GM21717 (cell line): ENCODE results near the gene ZNF41.
"Not testable (repeated sequence)": the region's sequence is repeated elsewhere in the genome, so short reads cannot be mapped to it uniquely, and the experiment has no call there.

Experiments
- ATAC-seq: cut with Tn5 transposase; IDR thresholded peaks from one replicate; pipeline ENCODE4 v1.9.1; 2021; ENCODE audit warnings: mild to moderate bottlenecking, moderate library complexity; ENCODE audit not compliant: unreplicated experiment

Gene ZNF41

GRCh38 chrX:47482512-47483305 is at the start of gene ZNF41:
ZNF41 (minus strand) TSS chrX:47483222; CDS start chrX:47467481, 15,741 bp downstream.
- ATAC-seq, result peak; percentile 86

- ATAC-seq, result no peak
Observed at GRCh38 chrX:47530049-47530448, 47.0 kb upstream of the ZNF41 start.

DNA sequence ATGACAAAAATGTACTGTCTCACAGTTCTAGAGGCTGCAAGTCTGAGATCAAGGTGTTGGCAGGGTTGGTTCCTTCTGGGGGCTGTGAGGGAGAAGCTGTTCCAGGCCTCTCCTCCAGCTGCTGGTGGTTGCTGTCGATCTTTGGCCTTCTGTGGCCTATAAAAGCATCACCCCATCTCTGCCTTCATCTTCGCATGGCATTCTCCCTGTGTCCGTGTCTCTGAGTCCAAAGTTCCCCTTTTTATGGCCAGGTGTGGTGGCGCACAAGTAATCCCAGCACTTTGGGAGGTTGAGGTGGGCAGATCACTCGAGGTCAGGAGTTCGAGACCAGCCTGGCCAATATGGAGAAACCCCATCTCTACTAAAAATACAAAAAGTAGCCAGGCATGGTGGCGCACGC is 46.5 kb upstream of the ZNF41 start:
- ATAC-seq, result no peak

DNA sequence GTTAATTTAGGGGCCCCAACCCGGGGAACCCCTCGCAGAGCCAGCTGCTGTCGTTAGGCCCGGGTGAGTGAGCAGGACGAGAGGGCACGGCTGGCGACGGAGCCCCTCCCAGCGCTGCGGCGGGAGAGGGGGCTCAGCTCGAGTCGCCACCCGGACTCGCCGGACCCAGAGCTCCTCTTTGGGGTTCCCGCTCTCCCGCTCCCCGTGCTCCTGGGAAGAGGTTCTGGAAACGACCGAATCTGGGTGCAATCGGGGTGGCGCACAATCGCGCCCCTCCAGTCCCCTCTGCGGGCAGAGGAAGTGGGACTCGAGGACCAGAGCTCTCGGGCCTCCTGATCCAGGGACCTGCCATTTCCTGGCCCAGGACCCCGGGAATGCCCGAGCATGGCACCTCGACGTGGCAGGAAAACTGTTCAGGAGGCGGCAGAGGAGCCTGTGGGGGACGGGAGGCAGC is 40.7 kb upstream of the ZNF41 start:
- ATAC-seq, result no peak

DNA sequence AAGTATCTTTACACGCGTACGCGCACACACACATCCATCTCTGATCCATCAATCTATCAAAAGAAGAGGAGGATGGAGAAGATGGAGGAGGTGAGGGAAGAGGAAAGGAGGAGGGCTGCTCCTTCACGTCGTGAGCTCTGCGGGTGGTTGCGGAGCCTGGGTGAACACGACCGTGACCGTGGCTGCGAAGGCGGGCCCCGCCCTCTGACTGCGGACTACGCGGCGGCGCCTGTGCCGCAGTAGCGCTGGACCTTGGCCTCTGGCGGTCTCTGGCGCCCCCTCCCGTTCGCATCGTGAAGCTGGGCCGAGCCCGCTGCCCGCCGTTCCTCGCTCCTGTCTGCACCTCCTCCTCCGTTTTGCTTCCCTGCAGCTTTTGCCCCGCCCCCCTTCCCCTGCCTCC is 40.3 kb upstream of the ZNF41 start:
- peak; percentile 82 for ATAC-seq

- no peak for ATAC-seq
Observed at GRCh38 chrX:47518144-47518543, 35.1 kb upstream of the ZNF41 start.

DNA sequence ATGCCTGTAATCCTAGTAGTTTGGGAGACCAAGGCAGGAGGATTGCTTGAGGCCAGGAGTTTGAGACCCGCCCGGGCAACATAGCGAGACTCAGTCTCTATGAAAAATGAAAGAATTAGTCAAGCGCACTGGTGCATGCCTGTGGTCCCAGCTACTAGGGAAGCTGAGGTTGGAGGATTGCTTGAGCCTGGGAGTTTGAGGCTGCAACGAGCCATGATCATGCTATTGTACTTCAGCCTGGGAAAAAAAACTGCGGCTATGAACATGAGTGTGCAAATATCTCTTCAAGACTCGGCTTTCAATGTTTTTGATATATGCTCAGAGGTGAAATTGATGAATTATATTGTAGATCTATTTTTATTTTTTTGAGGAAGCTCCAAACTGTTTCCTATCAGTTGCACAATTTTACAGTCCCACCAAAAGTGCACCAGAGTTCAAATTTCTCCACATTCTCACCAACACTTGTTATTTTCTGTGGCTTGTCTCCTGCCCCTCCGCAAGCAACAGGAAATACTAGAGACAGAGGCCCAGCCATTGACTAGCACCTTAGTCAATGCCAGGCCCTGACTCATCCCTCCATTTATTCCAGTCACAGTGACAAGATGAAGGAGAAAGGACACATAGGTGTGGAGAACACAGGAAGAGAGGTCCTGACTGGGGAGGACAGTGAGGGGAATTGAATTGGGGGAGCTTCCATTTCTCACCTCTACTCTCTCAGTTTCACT is 33.1 kb upstream of the ZNF41 start:
- ATAC-seq, result no peak

DNA sequence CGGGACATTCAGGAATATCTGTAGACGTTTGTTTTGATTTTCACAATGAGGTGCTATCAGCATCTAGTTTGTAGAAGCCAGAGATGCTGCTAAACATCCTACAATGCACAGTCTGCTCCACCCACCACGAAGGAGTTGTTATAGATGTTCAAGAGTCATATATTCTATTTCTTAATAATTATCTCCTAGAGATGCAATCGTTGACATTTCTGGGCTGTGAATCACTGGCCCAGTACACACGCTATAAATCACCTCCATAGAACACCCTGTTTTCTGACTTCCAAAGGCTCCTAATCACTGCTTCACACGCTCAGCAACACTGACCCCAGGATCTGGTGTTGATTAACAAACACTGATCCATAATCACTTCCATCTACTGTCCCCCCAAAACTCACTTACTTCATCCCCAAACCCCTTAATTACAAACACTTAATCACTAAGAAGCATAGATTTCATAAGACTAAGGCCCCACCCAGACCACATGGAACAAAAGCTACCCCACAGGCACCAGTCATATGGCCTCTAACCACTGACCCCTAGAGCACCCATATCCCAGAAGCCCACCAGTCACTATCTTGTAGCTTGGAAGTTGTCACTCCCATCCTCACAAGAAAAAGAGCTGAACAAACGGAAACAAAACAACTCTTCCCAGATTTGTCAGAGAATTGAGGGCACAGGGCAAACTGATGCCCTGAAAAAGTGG is 31.7 kb upstream of the ZNF41 start:
- ATAC-seq, result no peak

DNA sequence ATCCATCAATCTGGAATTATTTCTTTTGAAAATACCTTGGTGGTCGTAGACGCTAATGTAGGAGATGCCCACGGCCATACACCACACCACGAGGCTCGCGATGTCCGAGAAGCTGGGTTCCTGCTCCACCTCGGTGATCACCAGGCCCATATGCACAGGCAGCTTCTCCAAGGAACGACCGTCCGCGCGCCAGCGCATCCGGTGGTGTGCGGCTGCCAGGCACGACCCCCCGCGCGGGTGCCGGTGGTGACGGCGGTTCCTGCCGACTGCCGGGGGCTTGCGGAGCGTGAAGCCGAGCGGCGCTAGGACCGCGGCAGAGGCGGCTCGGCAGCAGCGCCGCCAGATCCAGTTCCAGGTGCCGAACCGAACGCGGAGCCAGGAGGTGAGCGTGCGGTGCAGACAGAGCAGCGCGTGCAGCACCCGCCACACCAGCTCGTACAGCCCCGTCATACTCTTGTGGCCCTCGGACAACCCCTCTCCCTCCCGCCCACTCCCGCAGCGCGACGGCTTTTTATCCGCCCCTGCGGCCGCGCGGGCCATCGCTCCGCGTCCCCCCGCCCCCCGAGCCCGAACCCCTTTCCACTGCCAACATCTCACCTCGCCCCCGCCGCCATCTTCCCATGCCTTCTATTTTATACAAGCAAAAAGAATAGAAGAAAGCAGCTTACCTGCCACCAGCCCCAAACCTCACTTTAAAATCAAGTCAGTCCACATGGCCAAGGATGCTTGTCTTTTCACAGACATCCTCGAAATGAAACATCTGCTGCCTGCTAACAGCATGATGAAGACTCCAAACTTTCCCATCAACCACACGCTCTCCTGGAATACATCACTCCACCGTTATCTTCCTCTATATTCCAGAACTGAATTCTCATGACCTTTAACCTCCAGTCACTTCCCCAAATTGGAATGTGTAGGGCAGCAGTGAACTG is 30.3 kb upstream of the ZNF41 start:
- ATAC-seq, result not testable (repeated sequence)

DNA sequence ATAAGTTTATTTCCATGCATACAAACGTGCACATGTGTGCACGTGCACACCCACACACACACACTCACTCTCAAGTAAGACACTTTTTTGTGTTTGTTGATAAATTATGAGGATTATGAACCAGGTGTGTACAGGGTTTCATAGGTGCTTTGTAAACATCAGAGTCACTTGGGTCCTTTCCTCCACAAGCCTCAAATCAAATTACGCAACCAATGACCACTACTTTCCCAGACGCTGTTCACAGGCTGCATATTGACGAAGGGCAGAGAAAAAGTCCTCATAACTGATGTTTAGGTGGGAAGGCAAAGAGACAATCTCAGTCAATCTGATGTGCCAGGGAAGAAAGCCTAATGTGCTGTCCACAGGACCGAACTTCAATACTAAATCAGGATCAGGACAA is 29.4 kb upstream of the ZNF41 start:
- not testable (repeated sequence) for ATAC-seq

DNA sequence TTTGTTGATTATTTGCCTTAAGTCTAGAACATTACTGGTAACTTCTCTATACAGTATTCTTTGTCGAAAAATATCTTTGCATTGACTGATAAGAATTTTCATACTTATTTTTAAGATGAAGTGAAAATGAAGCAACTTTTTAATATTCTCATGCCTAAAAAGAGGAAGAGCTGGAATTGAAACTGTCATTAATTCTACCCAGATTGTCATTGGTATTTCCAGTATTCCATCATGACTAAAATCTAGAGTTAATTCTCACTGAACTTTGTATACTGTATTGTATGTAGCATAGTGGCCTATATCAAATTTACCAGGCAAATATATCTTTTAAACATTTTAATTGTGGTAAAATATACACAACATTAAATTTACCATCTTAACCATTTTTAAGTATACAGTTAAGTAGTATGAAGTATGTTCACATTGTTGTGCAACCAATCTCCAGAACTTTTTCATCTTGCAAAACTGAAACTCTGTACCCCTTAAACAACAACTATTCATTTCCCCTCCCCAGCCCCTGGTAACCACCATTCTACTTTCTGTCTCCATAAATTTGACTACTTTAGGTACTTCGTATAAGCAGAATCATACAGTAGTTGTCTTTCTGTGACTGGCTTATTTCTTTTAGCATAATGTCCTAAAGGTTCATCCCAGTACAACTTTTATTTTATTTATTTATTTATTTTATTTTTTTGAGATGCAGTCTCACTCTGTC is 24.3 kb upstream of the ZNF41 start:
- ATAC-seq, result no peak

- ATAC-seq, result no peak
Observed at GRCh38 chrX:47503151-47503550, 20.1 kb upstream of the ZNF41 start.

DNA sequence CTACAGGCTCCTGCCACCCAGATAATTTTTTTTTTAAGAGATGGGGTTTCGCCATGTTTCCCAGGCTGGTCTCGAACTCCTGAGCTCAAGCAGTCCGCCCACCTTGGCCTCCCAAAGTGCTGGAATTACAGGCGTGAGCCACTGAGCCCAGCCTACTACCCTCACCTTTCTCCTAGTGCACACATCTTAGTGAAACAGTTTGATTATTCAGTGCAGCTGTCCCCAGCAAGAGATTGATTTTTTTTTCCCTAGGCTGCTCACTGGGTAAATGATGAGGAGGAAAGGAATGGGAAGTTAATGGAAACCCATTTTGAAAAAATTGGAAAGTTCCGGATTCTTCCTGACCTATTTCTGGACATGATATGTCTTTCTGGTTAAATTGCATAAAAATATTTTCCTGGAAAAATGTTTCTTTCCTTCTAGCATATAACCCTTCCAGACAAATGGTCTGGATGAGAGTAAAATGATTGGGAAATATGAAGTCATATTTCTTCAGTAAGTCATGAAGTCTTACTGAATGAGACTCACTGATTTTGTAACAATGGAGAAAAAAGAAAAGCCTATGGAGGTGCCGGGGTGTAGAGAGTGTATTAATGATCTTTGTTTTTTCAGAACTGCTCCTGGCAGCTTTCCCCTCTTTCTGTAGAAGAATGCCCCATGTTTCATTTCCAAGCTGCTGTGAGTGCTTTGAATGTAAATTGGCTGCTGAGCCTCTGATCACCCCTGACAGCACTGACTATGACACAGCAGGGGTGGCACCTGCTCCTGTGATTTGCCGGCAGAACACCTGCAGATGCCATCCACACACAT is 19.5 kb upstream of the ZNF41 start:
- ATAC-seq, result no peak

DNA sequence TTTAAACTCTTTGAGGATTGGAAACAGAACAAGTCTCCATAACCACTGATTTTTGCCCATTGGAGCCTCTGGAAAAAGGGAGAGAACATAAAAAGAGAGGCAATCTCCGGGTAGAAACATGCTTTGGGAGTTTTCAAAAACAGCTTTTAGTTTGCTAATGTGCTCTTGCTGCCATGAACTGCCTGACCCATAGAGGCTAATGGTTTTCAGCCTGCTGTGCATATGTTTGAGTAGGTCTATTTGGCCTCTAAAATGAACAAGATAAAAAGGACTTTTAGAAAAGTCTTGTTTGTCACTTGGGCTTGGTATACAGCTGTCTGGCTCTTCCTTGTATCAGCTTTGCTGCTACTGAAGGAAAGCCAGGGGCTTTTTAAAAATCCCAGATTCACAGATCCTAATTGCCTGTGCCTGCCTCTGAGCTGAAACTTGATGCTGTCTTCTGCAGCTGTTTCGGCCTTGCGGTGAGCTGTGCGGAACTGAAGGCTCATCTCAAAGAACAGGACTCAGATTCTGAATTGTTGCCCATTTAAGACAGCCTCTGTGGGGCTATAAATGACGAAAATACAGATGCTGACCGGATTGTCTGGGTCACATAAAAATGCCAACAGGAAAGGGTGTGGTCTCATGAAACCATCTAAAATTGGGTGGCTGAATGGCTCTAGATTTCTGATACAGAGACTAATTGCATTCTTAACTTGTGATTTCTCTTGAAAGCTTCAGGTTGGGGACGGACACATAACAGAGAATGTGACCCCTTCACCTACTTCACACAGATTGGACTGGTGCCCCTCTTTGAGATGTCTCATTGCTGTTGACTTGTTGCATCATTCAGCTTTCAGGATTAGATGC is 18.4 kb upstream of the ZNF41 start:
- ATAC-seq, result no peak

GRCh38 chrX:47500554-47500953 is 17.5 kb upstream of the ZNF41 start:
- ATAC-seq, result no peak

GRCh38 chrX:47499293-47499692 is 16.3 kb upstream of the ZNF41 start:
- ATAC-seq, result no peak

DNA sequence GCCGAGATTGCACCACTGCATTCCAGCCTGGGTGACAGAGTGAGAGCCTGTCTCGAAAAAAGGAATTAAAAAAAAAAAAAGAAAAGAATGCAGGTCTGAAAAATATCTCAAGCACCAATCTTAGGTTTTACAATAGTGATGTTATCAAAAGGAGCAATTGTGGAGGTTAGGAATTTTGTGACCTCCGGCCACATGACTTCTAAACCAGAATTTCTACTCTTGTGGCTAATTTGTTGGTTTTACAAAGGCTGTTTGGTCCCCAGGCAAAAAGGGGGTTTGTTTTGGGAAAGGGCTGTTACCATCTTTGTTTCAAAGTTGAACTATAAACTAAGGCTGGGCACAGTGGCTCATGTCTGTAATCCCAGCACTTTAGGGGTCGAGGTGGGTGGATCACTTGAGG is 15.4 kb upstream of the ZNF41 start:
- no peak for ATAC-seq

DNA sequence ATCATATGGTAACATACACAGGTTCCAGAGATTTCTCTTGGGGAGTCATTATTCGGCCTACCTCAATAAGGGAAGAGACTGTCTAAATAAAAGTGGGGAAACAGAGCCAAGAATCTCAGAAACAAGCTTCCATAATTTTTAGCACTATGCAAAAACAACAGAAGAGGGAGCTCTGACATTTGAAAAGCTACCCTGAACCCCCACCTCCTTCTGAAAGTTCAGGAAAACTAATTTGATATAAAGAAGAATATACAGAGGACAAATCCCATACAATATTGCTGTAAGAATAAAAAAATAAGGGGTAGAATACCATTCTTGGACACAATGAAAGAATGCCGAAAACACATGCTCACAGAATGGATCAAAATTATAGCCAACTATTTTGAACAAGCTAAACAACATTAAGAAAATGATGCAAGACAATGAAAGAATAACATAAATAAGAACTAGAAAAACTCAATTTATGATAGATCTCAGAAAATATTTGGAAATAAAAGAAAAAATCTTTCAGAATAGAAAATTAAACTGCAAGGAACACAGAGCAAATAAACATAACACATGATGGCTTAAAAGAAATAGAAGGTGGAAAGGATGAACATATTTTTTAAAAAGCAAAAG is 14.4 kb upstream of the ZNF41 start:
- no peak for ATAC-seq
